ENCODE results near the gene CDX1.

CDX1 gene

DNA sequence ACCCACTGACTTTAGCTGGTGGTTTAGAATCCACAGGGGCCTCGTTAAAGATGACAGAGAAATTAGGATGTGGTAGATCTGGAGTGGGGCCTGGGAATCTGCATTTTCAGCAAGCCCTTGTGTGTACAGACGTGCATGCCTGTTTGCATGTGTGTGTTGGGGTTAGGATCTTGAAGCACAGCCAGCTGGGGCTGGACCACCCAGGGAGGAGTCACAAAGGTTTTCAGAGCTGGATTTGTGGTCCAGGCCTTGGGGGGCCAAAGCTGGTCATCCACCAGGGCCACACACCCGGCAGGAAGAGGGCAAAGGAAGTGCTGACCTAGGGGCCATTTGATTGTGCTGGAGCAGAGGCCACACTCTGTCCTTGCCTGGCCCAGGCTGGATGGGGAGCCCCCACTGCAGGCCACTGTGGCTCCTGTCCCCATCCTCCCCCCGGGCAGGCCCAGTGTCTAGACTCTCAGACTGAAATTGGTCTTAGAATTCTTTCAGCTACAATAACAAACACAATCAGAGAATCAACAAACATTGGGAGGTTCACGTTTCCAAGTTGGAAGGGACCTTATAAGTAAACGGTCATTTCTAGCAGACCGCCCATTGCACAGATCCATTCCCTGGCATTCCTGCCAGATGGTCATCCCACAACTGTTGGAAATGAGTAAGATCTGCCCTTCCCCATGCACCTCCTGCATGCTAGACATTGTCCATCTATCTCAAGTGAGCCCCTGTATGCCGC is 10.3 kb downstream of the CDX1 start:
- Histone ChIP-seq H3K4me3 (replicated peaks; ENCODE audit: insufficient read depth, low read length) (no peak overlapping the region), H3K27me3 (ENCODE audit: insufficient read depth, poor library complexity, severe bottlenecking) (no peaks in the 10 kb centered on the region), H3K27ac (replicated peaks) (no peak overlapping the region)
- TF ChIP-seq GABPA (IDR thresholded peaks at IDR 0.05; ENCODE audit: low read depth) (no peak), POLR2AphosphoS5 (IDR thresholded peaks at IDR 0.05; ENCODE audit: low read depth) (no peak), SPI1 (IDR thresholded peaks at IDR 0.05; ENCODE audit: borderline replicate concordance, low read depth) (no peak)
- TF ChIP-seq, protein P1, sequence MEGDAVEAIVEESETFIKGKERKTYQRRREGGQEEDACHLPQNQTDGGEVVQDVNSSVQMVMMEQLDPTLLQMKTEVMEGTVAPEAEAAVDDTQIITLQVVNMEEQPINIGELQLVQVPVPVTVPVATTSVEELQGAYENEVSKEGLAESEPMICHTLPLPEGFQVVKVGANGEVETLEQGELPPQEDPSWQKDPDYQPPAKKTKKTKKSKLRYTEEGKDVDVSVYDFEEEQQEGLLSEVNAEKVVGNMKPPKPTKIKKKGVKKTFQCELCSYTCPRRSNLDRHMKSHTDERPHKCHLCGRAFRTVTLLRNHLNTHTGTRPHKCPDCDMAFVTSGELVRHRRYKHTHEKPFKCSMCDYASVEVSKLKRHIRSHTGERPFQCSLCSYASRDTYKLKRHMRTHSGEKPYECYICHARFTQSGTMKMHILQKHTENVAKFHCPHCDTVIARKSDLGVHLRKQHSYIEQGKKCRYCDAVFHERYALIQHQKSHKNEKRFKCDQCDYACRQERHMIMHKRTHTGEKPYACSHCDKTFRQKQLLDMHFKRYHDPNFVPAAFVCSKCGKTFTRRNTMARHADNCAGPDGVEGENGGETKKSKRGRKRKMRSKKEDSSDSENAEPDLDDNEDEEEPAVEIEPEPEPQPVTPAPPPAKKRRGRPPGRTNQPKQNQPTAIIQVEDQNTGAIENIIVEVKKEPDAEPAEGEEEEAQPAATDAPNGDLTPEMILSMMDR (IDR thresholded peaks at IDR 0.05; ENCODE audit: insufficient read depth, low read length): no peak
- TF ChIP-seq, protein P2, sequence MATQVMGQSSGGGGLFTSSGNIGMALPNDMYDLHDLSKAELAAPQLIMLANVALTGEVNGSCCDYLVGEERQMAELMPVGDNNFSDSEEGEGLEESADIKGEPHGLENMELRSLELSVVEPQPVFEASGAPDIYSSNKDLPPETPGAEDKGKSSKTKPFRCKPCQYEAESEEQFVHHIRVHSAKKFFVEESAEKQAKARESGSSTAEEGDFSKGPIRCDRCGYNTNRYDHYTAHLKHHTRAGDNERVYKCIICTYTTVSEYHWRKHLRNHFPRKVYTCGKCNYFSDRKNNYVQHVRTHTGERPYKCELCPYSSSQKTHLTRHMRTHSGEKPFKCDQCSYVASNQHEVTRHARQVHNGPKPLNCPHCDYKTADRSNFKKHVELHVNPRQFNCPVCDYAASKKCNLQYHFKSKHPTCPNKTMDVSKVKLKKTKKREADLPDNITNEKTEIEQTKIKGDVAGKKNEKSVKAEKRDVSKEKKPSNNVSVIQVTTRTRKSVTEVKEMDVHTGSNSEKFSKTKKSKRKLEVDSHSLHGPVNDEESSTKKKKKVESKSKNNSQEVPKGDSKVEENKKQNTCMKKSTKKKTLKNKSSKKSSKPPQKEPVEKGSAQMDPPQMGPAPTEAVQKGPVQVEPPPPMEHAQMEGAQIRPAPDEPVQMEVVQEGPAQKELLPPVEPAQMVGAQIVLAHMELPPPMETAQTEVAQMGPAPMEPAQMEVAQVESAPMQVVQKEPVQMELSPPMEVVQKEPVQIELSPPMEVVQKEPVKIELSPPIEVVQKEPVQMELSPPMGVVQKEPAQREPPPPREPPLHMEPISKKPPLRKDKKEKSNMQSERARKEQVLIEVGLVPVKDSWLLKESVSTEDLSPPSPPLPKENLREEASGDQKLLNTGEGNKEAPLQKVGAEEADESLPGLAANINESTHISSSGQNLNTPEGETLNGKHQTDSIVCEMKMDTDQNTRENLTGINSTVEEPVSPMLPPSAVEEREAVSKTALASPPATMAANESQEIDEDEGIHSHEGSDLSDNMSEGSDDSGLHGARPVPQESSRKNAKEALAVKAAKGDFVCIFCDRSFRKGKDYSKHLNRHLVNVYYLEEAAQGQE (IDR thresholded peaks at IDR 0.05; ENCODE audit: insufficient replicate concordance, low read depth): no peak
- DNase-seq (ENCODE audit: low read depth in 1 of 2, low spot score in 1 of 2): no peak

DNA sequence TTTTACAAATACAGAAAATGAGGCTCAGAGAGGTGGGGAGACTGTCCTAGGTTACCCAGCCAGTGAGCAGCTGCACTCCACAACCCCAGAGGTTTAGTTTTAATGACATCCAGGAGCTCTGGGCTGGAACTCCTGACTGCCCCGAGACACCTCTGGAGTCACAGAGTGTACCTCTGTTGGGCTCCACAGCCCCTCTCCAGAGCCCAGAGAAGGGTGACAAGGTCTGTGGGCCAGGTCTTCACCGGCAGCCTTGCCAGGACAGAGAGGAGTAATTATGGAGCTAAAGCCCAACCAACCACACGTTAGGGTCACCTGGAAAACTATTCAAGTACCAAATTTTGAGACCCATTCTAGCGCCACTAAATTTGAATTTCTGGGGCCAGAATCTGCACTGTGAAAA is 11.1 kb downstream of the CDX1 start:
- DNase-seq (ENCODE audit: low read depth in 1 of 2, low spot score in 1 of 2): no peak
- TF ChIP-seq GABPA (IDR thresholded peaks at IDR 0.05; ENCODE audit: low read depth) (no peak), SPI1 (IDR thresholded peaks at IDR 0.05; ENCODE audit: borderline replicate concordance, low read depth) (no peak), POLR2AphosphoS5 (IDR thresholded peaks at IDR 0.05; ENCODE audit: low read depth) (no peak)
- TF ChIP-seq, protein P1 (IDR thresholded peaks at IDR 0.05; ENCODE audit: insufficient read depth, low read length): no peak
- TF ChIP-seq, protein P2 (IDR thresholded peaks at IDR 0.05; ENCODE audit: insufficient replicate concordance, low read depth): no peak
- Histone ChIP-seq H3K27ac (replicated peaks) (no peak overlapping the region), H3K4me3 (replicated peaks; ENCODE audit: insufficient read depth, low read length) (no peak overlapping the region), H3K27me3 (ENCODE audit: insufficient read depth, poor library complexity, severe bottlenecking) (no peaks in the 10 kb centered on the region)

DNA sequence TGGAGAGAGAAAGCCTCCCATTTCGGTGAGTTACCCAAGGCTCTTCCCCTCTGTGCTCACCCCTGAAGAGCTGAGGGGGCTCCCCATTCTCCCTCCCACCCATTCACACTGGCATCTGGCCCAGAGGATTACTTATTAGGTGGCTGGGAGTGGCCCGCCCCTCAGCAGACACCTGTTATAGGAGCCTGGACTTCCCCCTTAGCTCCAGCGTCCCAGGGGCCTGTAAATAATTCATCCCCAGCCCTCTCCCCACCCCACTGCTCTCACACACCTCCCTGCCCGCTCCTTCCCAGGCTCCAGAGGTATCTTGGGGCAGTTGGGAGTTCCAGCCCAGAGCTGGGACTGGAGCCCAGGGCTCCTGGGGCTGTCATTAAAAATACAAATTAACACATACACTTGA is 11.7 kb downstream of the CDX1 start:
- H3K4me3 ChIP-seq (replicated peaks; ENCODE audit: insufficient read depth, low read length): no peak overlapping the region
- no peak for DNase-seq (ENCODE audit: low read depth in 1 of 2, low spot score in 1 of 2)
- H3K27me3 ChIP-seq (ENCODE audit: insufficient read depth, poor library complexity, severe bottlenecking): no peaks in the 10 kb centered on the region
- no peak overlapping the region for H3K27ac ChIP-seq (replicated peaks)
- TF ChIP-seq, protein P2 (IDR thresholded peaks at IDR 0.05; ENCODE audit: insufficient replicate concordance, low read depth): no peak
- TF ChIP-seq GABPA (IDR thresholded peaks at IDR 0.05; ENCODE audit: low read depth) (no peak), SPI1 (IDR thresholded peaks at IDR 0.05; ENCODE audit: borderline replicate concordance, low read depth) (no peak), POLR2AphosphoS5 (IDR thresholded peaks at IDR 0.05; ENCODE audit: low read depth) (no peak)
- TF ChIP-seq, protein P1 (IDR thresholded peaks at IDR 0.05; ENCODE audit: insufficient read depth, low read length): no peak

Data from HL-60 (cell line).